ENCODE data around the gene DNAI1. TPM values are rescaled to one million over a fixed set of nuclear protein-coding genes. Genes with fewer than 3 reads are reported as not detected.

Gene DNAI1
- not detected in 2 replicates for total RNA-seq (2012; rRNA removed)
- polyA plus RNA-seq (2012; rRNA removed), result not detected in 2 replicates
- polyA plus RNA-seq (2012; cell fraction: cytosol; rRNA removed), result not detected in 2 replicates
- 0.06 TPM in 1 of 2 replicates, not detected in the other for polyA plus RNA-seq (2012; cell fraction: nucleus; rRNA removed; ENCODE audit: low replicate concordance)
- Bru-seq, nascent RNA, result percentile 10 among the genes with signal in this experiment
- BruChase-seq, experiment 1, labeled RNA remaining after a 6-hour chase, result percentile 11 among the genes with signal in this experiment
- BruChase-seq, experiment 2, labeled RNA remaining after a 2-hour chase, result percentile 14 among the genes with signal in this experiment
- long read RNA-seq, result 0 reads

- H3K4me1 ChIP-seq (ENCODE audit: control insufficient read depth, insufficient read depth, low read length), result peaks cover 5% of the 10 kb centered on the region
- no TSS peak for BruUV-seq (replicated peaks)
- peaks cover 8% of the 10 kb centered on the region for H3K27me3 ChIP-seq (ENCODE audit: control insufficient read depth, insufficient read depth, low read length)
- peak within 1 kb of the TSS; percentile 70 for H3K4me3 ChIP-seq (ENCODE audit: insufficient read depth, low read depth, low read length)
- peaks cover 10 to 49% of the 10 kb centered on the region in 2 experiments; a peak in 3 of 4 replicates for H3K79me1 ChIP-seq (ENCODE audit: low read depth in 1 of 2, low read length in 2 of 2)
- peak within 1 kb of the TSS; percentile 78 for H2AK9ac ChIP-seq (replicated peaks; ENCODE audit: low read depth, low read length, poor library complexity)
- 0% methylated on average over 45 of the region's 94 CpGs; no CpG with 5 or more reads in 1 of the 2 experiments for WGBS, 2 experiments (ENCODE audit: extremely low coverage in 2 of 2, insufficient read length in 1 of 2)
- H4K20me1 ChIP-seq (ENCODE audit: insufficient read depth, low read length), result peaks cover 36% of the 10 kb centered on the region
- H3K9me1 ChIP-seq (ENCODE audit: insufficient read depth, low read length), result peaks cover 16% of the 10 kb centered on the region
- peak within 1 kb of the TSS; percentile 81 for H3K4ac ChIP-seq (ENCODE audit: low read depth, low read length)
- peak within 1 kb of the TSS; percentile 33; the same call in 1 of the 2 replicates for H4K5ac ChIP-seq (ENCODE audit: low read depth, low read length)
- DNase-seq, result peak; percentile 98
- peak within 1 kb of the TSS; percentile 88 for H3K23ac ChIP-seq (ENCODE audit: low read depth, low read length)
- peak within 1 kb of the TSS; percentile 44 for H3K18ac ChIP-seq (ENCODE audit: low read depth, low read length)
- ChIA-PET CTCF (no interaction called here), POLR2A (ENCODE audit: unreplicated experiment) (no interaction called here)
- H3K9ac ChIP-seq (ENCODE audit: low read depth, low read length), result peak within 1 kb of the TSS; percentile 94
- peak within 1 kb of the TSS; percentile 69 to 78; a peak in 2 of 4 replicates for H4K8ac ChIP-seq (ENCODE audit: low read depth in 2 of 2, low read length in 2 of 2)
- peak; percentile 95 for ATAC-seq (ENCODE audit: low read depth)
- H3K4me2 ChIP-seq (ENCODE audit: low read depth, low read length), result peak within 1 kb of the TSS; percentile 95
- H2BK5ac ChIP-seq (ENCODE audit: low read depth, low read length, poor library complexity, severe bottlenecking), result peak within 1 kb of the TSS; percentile 79
- peak within 1 kb of the TSS; percentile 37 for H3K56ac ChIP-seq (ENCODE audit: extremely low read depth, insufficient read depth, low read length)
- no peaks in the 10 kb centered on the region for H3K9me3 ChIP-seq (ENCODE audit: control insufficient read depth, insufficient read depth, low read length)
- no peak for TF ChIP-seq ELK1 (IDR thresholded peaks at IDR 0.05; ENCODE audit: borderline replicate concordance, low read depth, low read length)
- TF ChIP-seq POLR2A (IDR thresholded peaks at IDR 0.05; ENCODE audit: low read depth, low read length), result peak; percentile 92
- no peak for TF ChIP-seq FOS (IDR thresholded peaks at IDR 0.05; ENCODE audit: low read depth, low read length)
- TF ChIP-seq CHD1 (IDR thresholded peaks at IDR 0.05; ENCODE audit: low read depth, low read length), result no peak
- TF ChIP-seq CEBPB (IDR thresholded peaks at IDR 0.05; ENCODE audit: low read depth, low read length), result no peak
- TF ChIP-seq RCOR1 (IDR thresholded peaks at IDR 0.05; ENCODE audit: insufficient replicate concordance, low read length), result no peak
- peak; percentile 12; the same call in 1 of the 2 replicates for TF ChIP-seq USF2 (IDR thresholded peaks at IDR 0.05; ENCODE audit: low read depth, low read length)
- TF ChIP-seq MAFK (IDR thresholded peaks at IDR 0.05; ENCODE audit: low read depth, low read length), result peak; percentile 59
- peak; percentile 85 for TF ChIP-seq MAZ (IDR thresholded peaks at IDR 0.05; ENCODE audit: borderline replicate concordance, low read depth, low read length)
- peak; percentile 92 for TF ChIP-seq NFE2L2 (IDR thresholded peaks at IDR 0.05; ENCODE audit: low read depth, low read length)
- peak; percentile 92 for TF ChIP-seq MXI1 (IDR thresholded peaks at IDR 0.05; ENCODE audit: borderline replicate concordance, low read depth, low read length)
- peak within 1 kb of the TSS; percentile 74 for H3K14ac ChIP-seq (replicated peaks; ENCODE audit: low read depth, low read length)
- peak within 1 kb of the TSS; percentile 84 for H3K27ac ChIP-seq (ENCODE audit: insufficient read depth, low read length)
- H2AK5ac ChIP-seq (ENCODE audit: low read depth, low read length), result peak within 1 kb of the TSS; percentile 72
- H2BK15ac ChIP-seq (ENCODE audit: low read depth, low read length), result peak within 1 kb of the TSS; percentile 82; the same call in 2 of the 3 replicates
- dilution Hi-C loops (cut with HindIII; ENCODE audit: low sequenced_read_pairs, unreplicated experiment), result no loop called here
- intact Hi-C loops (cut with micrococcal nuclease), result no loop called here
- H2BK20ac ChIP-seq (ENCODE audit: low read depth, low read length), result no peak within 1 kb of the TSS
- H2BK120ac ChIP-seq (ENCODE audit: low read depth, low read length), result peak within 1 kb of the TSS; percentile 53; the same call in 1 of the 2 replicates
- no peaks in the 10 kb centered on the region for H3K36me3 ChIP-seq (ENCODE audit: control insufficient read depth, insufficient read depth, low read length)
- in situ Hi-C loops (cut with MboI; ENCODE audit: low sequenced_read_pairs), result no loop called here
- peak within 1 kb of the TSS; percentile 95 for H2AFZ ChIP-seq (replicated peaks; ENCODE audit: low read length, poor library complexity)
- peak within 1 kb of the TSS; percentile 71; the same call in 1 of the 2 replicates for H4K91ac ChIP-seq (ENCODE audit: insufficient read depth, low read depth, low read length)
These were observed at the start of gene DNAI1, which contains the start of gene FAM219A for GRCh38 chr9:34458013-34458958. Gene DNAI1, plus strand, starts transcription at chr9:34458805. Its CDS starts 201 bp downstream, at chr9:34459006. Gene FAM219A, minus strand, starts transcription at chr9:34458570. Its CDS starts 307 bp downstream, at chr9:34458263.

All from IMR-90 (cell line).